Liver (tissue), 9 donors: ENCODE results near the gene CUZD1. TPM values are rescaled to one million over a fixed set of nuclear protein-coding genes. Genes with fewer than 3 reads are reported as not detected.

Source experiments
- DNase-seq: peaks from one replicate; pipeline ENCODE4 v3.0.0-alpha.2; 2017; ENCODE audit warnings: low spot score
- H3K27ac ChIP-seq, 2 donors: one replicate each; pipeline ENCODE4 v1.7.0; 2013; ENCODE audit warnings: inconsistent platforms in 2 of 2, low read length in 2 of 2, control low read depth in 1 of 2, low read depth in 1 of 2, mild to moderate bottlenecking in 1 of 2
- H3K27me3 ChIP-seq, 4 donors: one replicate each; pipeline versions ENCODE4 v1.6.1 to v1.7.0; 2013; ENCODE audit warnings: low read length in 3 of 4, inconsistent platforms in 1 of 4, mild to moderate bottlenecking in 1 of 4, moderate library complexity in 1 of 4; ENCODE audit not compliant: control insufficient read depth in 4 of 4, insufficient read depth in 4 of 4
- H3K36me3 ChIP-seq, 4 donors: one replicate each; pipeline versions ENCODE4 v1.6.1 to v1.7.0; 2013; ENCODE audit warnings: low read length in 3 of 4, mild to moderate bottlenecking in 3 of 4, low read depth in 1 of 4, moderate library complexity in 1 of 4; ENCODE audit not compliant: control insufficient read depth in 4 of 4, insufficient read depth in 3 of 4
- H3K4me1 ChIP-seq, 4 donors: one replicate each; pipeline versions ENCODE4 v1.6.1 to v1.7.0; 2013; ENCODE audit warnings: low read length in 3 of 4, mild to moderate bottlenecking in 3 of 4, moderate library complexity in 1 of 4; ENCODE audit not compliant: control insufficient read depth in 4 of 4, insufficient read depth in 4 of 4
- H3K4me3 ChIP-seq, 3 donors: one replicate each; pipeline versions ENCODE4 v1.6.1 to v1.7.0; 2013; ENCODE audit warnings: low read length in 3 of 3, control low read depth in 1 of 3, low read depth in 1 of 3, mild to moderate bottlenecking in 1 of 3
- H3K9ac ChIP-seq, 2 donors: one replicate each; pipeline ENCODE4 v1.7.0; 2013; ENCODE audit warnings: low read length in 2 of 2, mild to moderate bottlenecking in 2 of 2, moderate library complexity in 2 of 2, control low read depth in 1 of 2, low read depth in 1 of 2
- H3K9me3 ChIP-seq, 4 donors: one replicate each; pipeline versions ENCODE4 v1.6.1 to v1.7.0; 2013; ENCODE audit warnings: low read length in 3 of 4; ENCODE audit not compliant: control insufficient read depth in 4 of 4
- ATF3 ChIP-seq: IDR thresholded peaks from 2 replicates; pipeline ENCODE4 v1.6.1; 2016; ENCODE audit warnings: antibody characterized with exemption
- EGR1 ChIP-seq, 2 donors: IDR thresholded peaks; 2 replicates each; pipeline ENCODE4 v1.6.1; 2016 to 2018; ENCODE audit warnings: antibody characterized with exemption in 2 of 2, low read depth in 2 of 2
- FOXA1 ChIP-seq: IDR thresholded peaks from 2 replicates; pipeline ENCODE4 v1.6.1; 2016; ENCODE audit warnings: antibody characterized with exemption
- FOXA2 ChIP-seq: IDR thresholded peaks from 2 replicates; pipeline ENCODE4 v1.6.1; 2016; ENCODE audit warnings: antibody characterized with exemption
- GABPA ChIP-seq, 2 donors: IDR thresholded peaks in 1 of 2; conservative IDR thresholded peaks in 1 of 2; 2 replicates each; pipeline ENCODE4 v1.6.1; 2016; ENCODE audit warnings: antibody characterized with exemption in 2 of 2, mild to moderate bottlenecking in 1 of 2, moderate library complexity in 1 of 2
- HNF4A ChIP-seq, 2 donors: conservative IDR thresholded peaks; 2 replicates each; pipeline ENCODE4 v1.6.1; 2016; ENCODE audit warnings: antibody characterized with exemption in 2 of 2, mild to moderate bottlenecking in 2 of 2
- HNF4G ChIP-seq: IDR thresholded peaks from 2 replicates; pipeline ENCODE4 v1.6.1; 2016; ENCODE audit warnings: antibody characterized with exemption
- JUND ChIP-seq, 2 donors: IDR thresholded peaks; 2 replicates each; pipeline ENCODE4 v1.6.1; 2016; ENCODE audit warnings: antibody characterized with exemption in 2 of 2
- MAX ChIP-seq: IDR thresholded peaks from 2 replicates; pipeline ENCODE4 v1.6.1; 2016; ENCODE audit warnings: antibody characterized with exemption
- NR2F2 ChIP-seq: IDR thresholded peaks from 2 replicates; pipeline ENCODE4 v1.6.1; 2016; ENCODE audit warnings: antibody characterized with exemption
- RAD21 ChIP-seq, 2 donors: IDR thresholded peaks; 2 replicates each; pipeline ENCODE4 v1.6.1; 2016; ENCODE audit warnings: antibody characterized with exemption in 2 of 2, mild to moderate bottlenecking in 2 of 2
- REST ChIP-seq: IDR thresholded peaks from 2 replicates; pipeline ENCODE4 v1.6.1; 2016; ENCODE audit warnings: antibody characterized with exemption, mild to moderate bottlenecking
- RXRA ChIP-seq, 2 donors: IDR thresholded peaks; 2 replicates each; pipeline ENCODE4 v1.6.1; 2017 to 2018; ENCODE audit warnings: antibody characterized with exemption in 2 of 2, mild to moderate bottlenecking in 1 of 2
- SP1 ChIP-seq: IDR thresholded peaks from 2 replicates; pipeline ENCODE4 v1.6.1; 2018; ENCODE audit warnings: antibody characterized with exemption, mild to moderate bottlenecking
- TAF1 ChIP-seq: conservative IDR thresholded peaks from 2 replicates; pipeline ENCODE4 v1.6.1; 2016; ENCODE audit warnings: antibody characterized with exemption, mild to moderate bottlenecking
- YY1 ChIP-seq: IDR thresholded peaks from 2 replicates; pipeline ENCODE4 v1.6.1; 2016; ENCODE audit warnings: antibody characterized with exemption, mild to moderate bottlenecking
- ZBTB33 ChIP-seq: IDR thresholded peaks from 2 replicates; pipeline ENCODE4 v1.6.1; 2016; ENCODE audit warnings: antibody characterized with exemption
- whole genome bisulfite sequencing: extraction: QIAGEN DNeasy Blood & Tissue Kit; methylation state at CpG from one replicate; pipeline ENCODE4 v1.1.7; 2013; 5-methylcytosine and 5-hydroxymethylcytosine counted together
- polyA plus RNA-seq, 2 donors: library from polyadenylated mRNA; stranded (reverse) in 1 of 2; unstranded in 1 of 2; fragments of 200-250 nt in 1 of 2; fragments of >200 nt in 1 of 2; fragmentation: Nextera tagmentation in 1 of 2; extraction: Ambion mirVana in 1 of 2; gene quantifications; one replicate each; pipeline versions ENCODE4 v1.2.1 to v1.2.3, GENCODE V29; 2013 to 2015
- total RNA-seq, 2 donors: library from RNA; depleted of rRNA; stranded (reverse); fragments of >200 nt; gene quantifications; one replicate each; pipeline ENCODE4 v1.2.3, GENCODE V29; 2014
- TF ChIP-seq, protein P1 (sequence below): fragments of 150-350 bp; IDR thresholded peaks from 2 replicates; pipeline ENCODE4 v1.5.1; 2017; ENCODE audit warnings: improper control_type of control experiment, low read depth, low read length; ENCODE audit not compliant: missing input control
- donor health status: healthy.
- donor health status: healthy.
- donor health status: healthy.
- donor health status: healthy.
- donor health status: healthy.

The CUZD1 gene
- total and polyA plus RNA-seq, 4 donors = 0.03 to 0.17 (median 0.10) TPM

DNA sequence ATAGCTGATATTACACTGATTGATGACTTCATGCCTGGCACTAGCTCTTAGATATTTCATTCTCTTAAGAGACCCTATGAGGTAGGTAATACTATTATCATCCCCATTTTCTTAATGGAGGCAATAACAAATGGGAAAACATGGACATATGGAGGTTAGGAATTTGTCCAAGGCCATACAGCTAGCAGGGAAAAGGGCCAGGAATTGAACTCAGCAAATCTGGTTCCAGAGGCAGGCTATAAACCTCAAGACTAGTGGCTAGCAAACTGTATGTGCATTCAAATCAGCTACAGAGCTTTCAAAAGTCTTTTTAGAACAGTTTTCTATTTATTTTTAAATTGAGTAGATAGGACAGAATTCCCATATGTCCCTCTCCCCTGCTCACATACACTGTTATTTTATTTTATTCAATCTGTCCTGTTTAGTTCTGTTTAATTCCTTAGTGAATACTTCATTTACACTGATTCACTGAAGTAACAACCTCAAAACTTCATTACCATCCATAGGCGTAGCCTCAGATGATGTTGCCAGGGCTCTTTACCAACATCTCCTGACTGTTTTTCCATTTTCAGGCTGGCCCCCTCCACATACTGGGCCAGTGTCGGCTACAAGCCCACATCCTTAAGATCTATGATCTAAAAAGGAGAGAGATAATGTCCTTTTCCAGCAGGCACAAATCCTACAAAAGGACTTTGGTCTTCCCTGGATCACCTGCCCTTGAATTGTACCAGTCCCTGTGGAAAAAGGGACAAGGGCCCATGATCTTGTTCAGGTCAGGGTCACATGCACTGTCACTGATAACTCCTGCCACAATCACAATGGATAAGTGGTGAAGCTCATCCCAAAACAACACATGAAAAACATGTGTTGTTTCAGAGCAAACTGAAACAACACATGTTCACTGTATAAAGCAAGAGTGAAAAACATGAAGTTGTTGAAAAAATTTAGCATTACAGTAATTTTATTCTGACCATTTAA lies 17.8 kb upstream of the CUZD1 start:
- 96% methylated on average over 2 of the region's 2 CpGs for WGBS
- Histone ChIP-seq H3K27me3 (no peaks in the 10 kb centered on the region), H3K4me3 (no peak overlapping the region), H3K36me3 (no peaks in the 10 kb centered on the region), H3K27ac (no peak overlapping the region), H3K9ac (no peak overlapping the region), H3K4me1 (no peaks in the 10 kb centered on the region), H3K9me3 (no peaks in the 10 kb centered on the region)
- TF ChIP-seq SP1 = no peak
- no peak for TF ChIP-seq ATF3
- TF ChIP-seq HNF4G = no peak
- peak; percentile 22 to 32 for TF ChIP-seq HNF4A (conservative IDR thresholded peaks at IDR 0.05)
- TF ChIP-seq GABPA (IDR thresholded peaks at IDR 0.05 in 1 of 2, conservative IDR thresholded peaks at IDR 0.05 in 1 of 2) = no peak
- TF ChIP-seq EGR1 (IDR thresholded peaks at IDR 0.05; ENCODE audit: low read depth in 2 of 2) = no peak
- TF ChIP-seq RXRA (IDR thresholded peaks at IDR 0.05) = peak in 1 of 2 donors; percentile 9
- DNase-seq = no peak

- no peak for DNase-seq
- H3K27ac ChIP-seq = no peak overlapping the region
- H3K9ac ChIP-seq = no peak overlapping the region
- no peaks in the 10 kb centered on the region for H3K4me1 ChIP-seq
- WGBS = 53% methylated on average over 1 of the region's 1 CpG
- no peak overlapping the region for H3K4me3 ChIP-seq
- TF ChIP-seq MAX (no peak), YY1 (no peak), TAF1 (no peak), JUND (IDR thresholded peaks at IDR 0.05) (no peak), ZBTB33 (no peak), REST (no peak), FOXA2 (no peak), HNF4A (conservative IDR thresholded peaks at IDR 0.05) (no peak), GABPA (IDR thresholded peaks at IDR 0.05 in 1 of 2, conservative IDR thresholded peaks at IDR 0.05 in 1 of 2) (no peak), FOXA1 (no peak), ATF3 (no peak), HNF4G (no peak), RXRA (IDR thresholded peaks at IDR 0.05) (no peak), RAD21 (IDR thresholded peaks at IDR 0.05) (no peak), EGR1 (IDR thresholded peaks at IDR 0.05; ENCODE audit: low read depth in 2 of 2) (no peak), NR2F2 (no peak), SP1 (no peak)
- TF ChIP-seq, protein P1, sequence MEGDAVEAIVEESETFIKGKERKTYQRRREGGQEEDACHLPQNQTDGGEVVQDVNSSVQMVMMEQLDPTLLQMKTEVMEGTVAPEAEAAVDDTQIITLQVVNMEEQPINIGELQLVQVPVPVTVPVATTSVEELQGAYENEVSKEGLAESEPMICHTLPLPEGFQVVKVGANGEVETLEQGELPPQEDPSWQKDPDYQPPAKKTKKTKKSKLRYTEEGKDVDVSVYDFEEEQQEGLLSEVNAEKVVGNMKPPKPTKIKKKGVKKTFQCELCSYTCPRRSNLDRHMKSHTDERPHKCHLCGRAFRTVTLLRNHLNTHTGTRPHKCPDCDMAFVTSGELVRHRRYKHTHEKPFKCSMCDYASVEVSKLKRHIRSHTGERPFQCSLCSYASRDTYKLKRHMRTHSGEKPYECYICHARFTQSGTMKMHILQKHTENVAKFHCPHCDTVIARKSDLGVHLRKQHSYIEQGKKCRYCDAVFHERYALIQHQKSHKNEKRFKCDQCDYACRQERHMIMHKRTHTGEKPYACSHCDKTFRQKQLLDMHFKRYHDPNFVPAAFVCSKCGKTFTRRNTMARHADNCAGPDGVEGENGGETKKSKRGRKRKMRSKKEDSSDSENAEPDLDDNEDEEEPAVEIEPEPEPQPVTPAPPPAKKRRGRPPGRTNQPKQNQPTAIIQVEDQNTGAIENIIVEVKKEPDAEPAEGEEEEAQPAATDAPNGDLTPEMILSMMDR = no peak
- no peaks in the 10 kb centered on the region for H3K9me3 ChIP-seq
- no peaks in the 10 kb centered on the region for H3K36me3 ChIP-seq
- no peaks in the 10 kb centered on the region for H3K27me3 ChIP-seq
Measured at GRCh38 chr10:122861711-122862161, 16.1 kb upstream of the CUZD1 start.
